ENCODE measurements around the gene IL1RL1. TPM values are rescaled to one million over a fixed set of nuclear protein-coding genes. Genes with fewer than 3 reads are reported as not detected.
A peak's percentile ranks its signal among the peaks of the same experiment; 100 is the strongest.

IL1RL1 gene
- total RNA-seq, 4 donors from 2014 or later, result 48.1 to 307 (median 62.3) TPM

DNA sequence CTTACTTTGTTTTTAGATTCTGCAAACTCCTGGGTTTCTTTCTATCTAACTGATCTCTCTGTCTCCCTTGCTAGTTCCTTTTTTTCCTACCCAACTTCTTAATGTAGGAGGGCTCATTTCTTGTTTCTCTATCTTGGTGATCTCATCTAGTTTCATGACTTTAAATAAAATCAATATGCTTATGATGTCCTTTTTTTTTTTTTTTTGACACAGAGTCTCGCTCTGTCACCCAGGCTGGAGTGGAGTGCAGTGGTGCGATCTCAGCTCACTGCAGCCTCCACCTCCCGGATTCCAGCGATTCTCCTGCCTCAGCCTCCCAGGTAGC is 42.2 kb upstream of the IL1RL1 start:
- TF ChIP-seq, protein P1, sequence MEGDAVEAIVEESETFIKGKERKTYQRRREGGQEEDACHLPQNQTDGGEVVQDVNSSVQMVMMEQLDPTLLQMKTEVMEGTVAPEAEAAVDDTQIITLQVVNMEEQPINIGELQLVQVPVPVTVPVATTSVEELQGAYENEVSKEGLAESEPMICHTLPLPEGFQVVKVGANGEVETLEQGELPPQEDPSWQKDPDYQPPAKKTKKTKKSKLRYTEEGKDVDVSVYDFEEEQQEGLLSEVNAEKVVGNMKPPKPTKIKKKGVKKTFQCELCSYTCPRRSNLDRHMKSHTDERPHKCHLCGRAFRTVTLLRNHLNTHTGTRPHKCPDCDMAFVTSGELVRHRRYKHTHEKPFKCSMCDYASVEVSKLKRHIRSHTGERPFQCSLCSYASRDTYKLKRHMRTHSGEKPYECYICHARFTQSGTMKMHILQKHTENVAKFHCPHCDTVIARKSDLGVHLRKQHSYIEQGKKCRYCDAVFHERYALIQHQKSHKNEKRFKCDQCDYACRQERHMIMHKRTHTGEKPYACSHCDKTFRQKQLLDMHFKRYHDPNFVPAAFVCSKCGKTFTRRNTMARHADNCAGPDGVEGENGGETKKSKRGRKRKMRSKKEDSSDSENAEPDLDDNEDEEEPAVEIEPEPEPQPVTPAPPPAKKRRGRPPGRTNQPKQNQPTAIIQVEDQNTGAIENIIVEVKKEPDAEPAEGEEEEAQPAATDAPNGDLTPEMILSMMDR (IDR thresholded peaks at IDR 0.05), result no peak
- no peak for ATAC-seq (ENCODE audit: low FRiP score)
- DNase-seq (ENCODE audit: low spot score), result no peak

DNA sequence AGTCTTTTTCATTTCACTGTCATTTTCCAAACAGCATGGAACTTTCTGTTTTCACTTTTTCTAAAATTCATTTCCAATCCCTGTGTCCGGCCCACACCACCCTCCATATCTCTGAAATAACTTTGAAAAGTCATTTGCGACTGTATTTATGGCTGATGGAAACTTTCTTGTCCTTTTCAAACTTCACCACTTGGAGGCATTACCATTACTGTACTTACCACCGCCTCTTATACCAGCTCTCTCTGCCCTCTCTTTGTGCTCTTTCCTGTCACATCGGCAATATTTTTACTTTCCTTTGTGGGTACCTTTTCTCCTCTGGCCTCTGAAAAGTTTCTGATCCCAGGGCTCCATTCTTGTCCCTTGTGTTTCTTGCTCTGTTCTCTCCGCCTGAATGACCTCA is 39.5 kb upstream of the IL1RL1 start:
- no peak for DNase-seq (ENCODE audit: low spot score)
- no peak for ATAC-seq (ENCODE audit: low FRiP score)
- TF ChIP-seq, protein P1 (IDR thresholded peaks at IDR 0.05), result no peak

DNA sequence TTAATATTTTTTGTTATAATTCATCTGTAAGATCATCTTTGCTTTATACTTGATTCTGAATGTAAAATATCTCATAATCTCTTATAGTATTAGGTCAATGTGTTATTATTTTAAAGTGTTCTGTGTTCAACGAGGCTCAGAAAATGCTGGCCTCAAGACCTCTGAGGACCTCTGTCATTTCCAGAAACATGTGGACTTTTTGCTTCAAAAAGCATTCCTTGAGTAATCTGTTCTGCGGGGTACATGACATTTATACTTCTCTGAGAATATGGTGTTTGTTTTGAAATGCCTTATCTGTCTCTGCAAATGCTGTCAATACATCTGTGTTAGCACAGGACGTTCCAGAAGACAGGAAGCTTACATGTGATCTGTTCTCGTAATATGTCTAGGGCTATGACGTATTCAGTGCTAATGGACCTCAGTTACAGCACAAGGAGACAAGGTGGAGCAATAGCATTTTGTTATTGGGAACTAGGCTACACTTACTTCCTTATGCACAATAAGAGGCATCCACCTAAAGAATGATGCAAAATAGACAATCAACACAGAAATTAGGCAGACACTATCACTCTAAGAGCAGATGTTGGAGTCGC is 37.6 kb upstream of the IL1RL1 start:
- DNase-seq (ENCODE audit: low spot score), result no peak
- peak; percentile 28 for ATAC-seq (ENCODE audit: low FRiP score)
- TF ChIP-seq, protein P1 (IDR thresholded peaks at IDR 0.05), result no peak

DNA sequence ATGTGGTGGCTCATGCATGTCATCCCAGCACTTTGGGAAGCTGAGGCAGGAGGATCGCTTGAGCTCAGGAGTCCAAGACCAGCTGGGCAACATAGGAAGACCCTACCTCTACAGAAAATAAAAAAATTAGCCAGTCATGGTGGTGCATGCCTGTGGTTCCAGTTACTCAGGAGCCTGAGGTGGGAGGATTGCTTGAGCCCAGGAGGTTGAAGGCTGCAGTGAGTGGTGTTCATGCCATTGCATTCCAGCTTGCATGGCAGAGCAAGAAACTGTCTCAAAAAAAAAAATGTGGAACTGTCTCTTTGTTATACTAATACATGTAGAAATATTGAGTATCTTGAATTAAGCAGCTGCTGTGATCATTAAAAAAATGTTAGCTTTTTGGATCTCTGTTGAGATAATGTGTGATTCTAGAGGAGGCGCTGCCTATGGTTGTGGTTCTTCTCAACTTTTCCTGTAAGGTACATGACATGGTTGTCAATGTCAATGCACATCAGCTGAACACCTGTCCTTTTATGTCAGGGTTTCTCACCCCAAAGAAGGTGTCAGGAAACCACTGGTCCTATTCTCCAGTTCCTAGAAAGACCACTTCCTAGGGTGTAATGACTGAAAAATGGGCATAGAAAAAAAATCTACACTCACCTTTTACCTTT is 34.7 kb upstream of the IL1RL1 start:
- ATAC-seq (ENCODE audit: low FRiP score) (no peak), DNase-seq (ENCODE audit: low spot score) (no peak)
- TF ChIP-seq, protein P1 (IDR thresholded peaks at IDR 0.05), result no peak

DNA sequence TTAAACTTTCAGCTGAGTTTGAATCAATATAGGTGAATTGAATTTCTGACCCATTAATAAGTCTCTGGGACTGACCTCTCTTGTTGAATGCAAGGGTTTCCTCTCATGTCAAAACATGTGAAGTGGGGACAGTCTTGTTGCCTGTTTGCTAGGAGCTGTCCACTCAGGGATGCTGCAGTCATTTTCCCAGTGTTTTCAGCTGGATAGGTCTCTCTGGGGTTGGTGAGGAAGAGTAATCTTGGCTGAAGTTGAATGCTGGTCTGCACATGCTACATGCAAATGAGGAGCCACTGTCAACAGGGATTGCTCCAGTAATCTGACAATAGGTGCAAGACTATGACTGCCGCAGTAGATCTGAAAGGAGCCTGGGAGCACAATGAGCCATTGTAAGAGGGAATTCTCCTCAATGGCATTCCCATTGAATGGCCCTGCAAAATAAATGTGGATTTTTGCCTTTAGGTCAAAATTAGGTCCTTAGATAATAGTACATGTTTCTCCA is 34.1 kb upstream of the IL1RL1 start:
- ATAC-seq (ENCODE audit: low FRiP score) (no peak), DNase-seq (ENCODE audit: low spot score) (no peak)
- TF ChIP-seq, protein P1 (IDR thresholded peaks at IDR 0.05), result no peak

DNA sequence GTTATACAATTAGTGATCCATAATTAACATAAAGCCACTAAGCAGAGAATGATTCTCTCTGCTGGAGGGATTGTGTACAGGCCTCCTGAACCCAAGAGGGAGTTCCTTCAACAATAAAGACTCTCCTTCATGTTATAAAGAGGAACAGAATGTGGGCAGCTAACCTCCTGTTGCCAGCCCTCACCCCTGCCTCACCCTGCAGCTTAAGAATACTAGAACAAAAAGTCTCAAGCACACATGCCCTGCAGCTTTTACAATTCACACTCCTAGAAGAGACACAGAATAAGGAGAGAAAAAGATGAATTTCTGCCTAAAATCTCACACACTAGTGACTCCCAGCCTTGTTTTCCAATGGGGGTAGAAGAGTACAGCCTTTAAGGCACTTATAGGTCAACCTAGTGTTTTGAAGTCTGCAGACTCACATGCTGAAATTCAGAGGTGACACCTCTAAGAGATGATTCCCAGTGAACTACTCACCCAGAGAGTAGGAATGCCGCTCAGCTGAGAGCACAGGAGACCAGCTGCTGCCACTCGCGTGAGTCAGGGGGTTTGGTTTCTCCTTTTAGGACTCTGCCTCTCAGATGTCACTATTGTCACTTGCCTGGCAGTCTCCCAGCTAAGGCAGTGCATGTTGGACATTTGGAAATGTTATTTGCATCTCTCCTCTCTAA is 32.5 kb upstream of the IL1RL1 start:
- TF ChIP-seq, protein P1 (IDR thresholded peaks at IDR 0.05), result no peak
- DNase-seq (ENCODE audit: low spot score) (no peak), ATAC-seq (ENCODE audit: low FRiP score) (no peak)

DNA sequence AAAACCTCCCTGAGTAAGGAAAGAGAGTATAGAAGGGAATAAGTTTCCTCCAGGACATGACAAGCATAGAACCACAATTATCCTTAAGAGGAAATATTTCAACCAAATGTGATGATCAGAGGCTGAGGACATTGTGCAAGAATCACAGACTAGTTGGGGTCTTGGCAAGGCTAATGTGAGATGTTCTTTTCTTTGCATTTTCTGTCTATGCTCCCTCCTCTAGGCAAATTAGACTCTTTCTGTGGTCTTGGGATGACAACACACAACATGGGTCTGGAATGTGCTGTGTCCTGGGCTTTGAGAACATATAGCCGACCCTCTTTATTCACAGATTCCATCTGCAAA is 32.0 kb upstream of the IL1RL1 start:
- TF ChIP-seq, protein P1 (IDR thresholded peaks at IDR 0.05), result no peak
- DNase-seq (ENCODE audit: low spot score) (no peak), ATAC-seq (ENCODE audit: low FRiP score) (no peak)

All from omental fat pad (tissue), 4 donors.